HCT116 (cell line): ENCODE data around the gene ATG101. TPM values are rescaled to one million over a fixed set of nuclear protein-coding genes. Genes with fewer than 3 reads are reported as not detected.

Experiments
- ATAC-seq: fragments of 200-7000 bp; cut with Tn5 transposase; 2 replicates; pipeline ENCODE4 v1.9.1; 2020; ENCODE audit warnings: mild to moderate bottlenecking, moderate library complexity
- BruUV-seq: library from RNA; stranded (reverse); fragments of 400-500 nt; replicated peaks from 2 replicates; lab custom pipeline; 2021; lab: Mats Ljungman, UMichigan
- CTCF ChIA-PET: fragments of 300-600 bp; sonication (Branson Sonifier 250); formaldehyde crosslinking; loops from one replicate; lab custom pipeline; 2021; ENCODE audit warnings: antibody characterized with exemption; lab: Charles Lee
- POLR2A ChIA-PET: fragments of 300-600, 350-600 bp; sonication (Branson Sonifier 250); formaldehyde crosslinking; loops from one replicate; lab custom pipeline; 2021; ENCODE audit warnings: antibody characterized with exemption; lab: Charles Lee
- RAD21 ChIA-PET, 2 experiments: fragments of 300-600 bp; sonication (Branson Sonifier 250); formaldehyde crosslinking; loops; one replicate each; lab custom pipeline; 2023; ENCODE audit warnings: low total read pairs in 2 of 2; ENCODE audit not compliant: uncharacterized antibody in 2 of 2, unreplicated experiment in 2 of 2, low non-redundant PET in 1 of 2; lab: Charles Lee
- DNase-seq: peaks from one replicate; pipeline ENCODE4 v3.0.0-alpha.2; 2010; ENCODE audit warnings: low read depth, low spot score
- H2AFZ ChIP-seq: fragments of 200-600 bp; shearing (Covaris generic), sonication (generic); 2 replicates; pipeline ENCODE4 v1.6.1; 2017; ENCODE audit warnings: low read depth, mixed run types, mixed read lengths, antibody characterized with exemption, low read length; ENCODE audit not compliant: poor library complexity, severe bottlenecking
- H3K27ac ChIP-seq: 2 replicates; pipeline ENCODE4 v1.5.1; 2012; ENCODE audit warnings: low read depth, low read length
- H3K27me3 ChIP-seq: fragments of 200-600 bp; sonication (generic); 2 replicates; pipeline ENCODE4 v1.6.1; 2016; ENCODE audit warnings: mixed run types, low read length, mixed read lengths; ENCODE audit not compliant: insufficient read depth
- H3K36me3 ChIP-seq, 2 experiments: fragments of 200-500 bp in 1 of 2; fragments of 200-600 bp in 1 of 2; sonication (Bioruptor generic) in 1 of 2; sonication (generic) in 1 of 2; 2 replicates each; pipeline versions ENCODE4 v1.5.1 to v1.6.1; 2014 to 2016; ENCODE audit warnings: low read length in 2 of 2, inconsistent platforms in 1 of 2, mixed read lengths in 1 of 2, mixed run types in 1 of 2; ENCODE audit not compliant: insufficient read depth in 2 of 2, control insufficient read depth in 1 of 2
- H3K4me1 ChIP-seq, 2 experiments: fragments of 200-600 bp in 1 of 2; sonication (generic) in 1 of 2; 2 replicates each; pipeline versions ENCODE4 v1.5.1 to v1.6.1; 2012 to 2017; ENCODE audit warnings: low read length in 2 of 2, inconsistent platforms in 1 of 2, mild to moderate bottlenecking in 1 of 2, mixed read lengths in 1 of 2, mixed run types in 1 of 2, moderate library complexity in 1 of 2; ENCODE audit not compliant: insufficient read depth in 2 of 2, control insufficient read depth in 1 of 2
- H3K4me2 ChIP-seq: fragments of 200-600 bp; sonication (generic); 2 replicates; pipeline ENCODE4 v1.6.1; 2017; ENCODE audit warnings: mixed run types, low read length, mixed read lengths
- H3K4me3 ChIP-seq, 2 experiments: fragments of 200-600 bp in 1 of 2; sonication (generic) in 1 of 2; replicated peaks in 1 of 2; 2 replicates each; pipeline ENCODE4 v1.5.1; 2011 to 2016; ENCODE audit warnings: low read length in 2 of 2, control low read depth in 1 of 2, low read depth in 1 of 2, mild to moderate bottlenecking in 1 of 2, mixed read lengths in 1 of 2, mixed run types in 1 of 2
- H3K79me2 ChIP-seq: fragments of 200-600 bp; sonication (generic); 2 replicates; pipeline ENCODE4 v1.6.1; 2017; ENCODE audit warnings: mild to moderate bottlenecking, mixed run types, low read length, moderate library complexity, mixed read lengths; ENCODE audit not compliant: insufficient read depth
- H3K9ac ChIP-seq: fragments of 200-600 bp; sonication (generic); 2 replicates; pipeline ENCODE4 v1.6.1; 2016; ENCODE audit warnings: low read length, mixed read lengths
- H3K9me2 ChIP-seq: fragments of 200-600 bp; sonication (generic), shearing (Covaris generic); 2 replicates; pipeline ENCODE4 v1.6.1; 2017; ENCODE audit warnings: mixed run types, mild to moderate bottlenecking, moderate library complexity; ENCODE audit not compliant: insufficient read depth
- H3K9me3 ChIP-seq, 2 experiments: fragments of 200-500 bp in 1 of 2; fragments of 200-600 bp in 1 of 2; sonication (Bioruptor generic) in 1 of 2; sonication (generic) in 1 of 2; 2 replicates each; pipeline ENCODE4 v1.6.1; 2014 to 2017; ENCODE audit warnings: low read length in 2 of 2, mixed read lengths in 2 of 2, inconsistent platforms in 1 of 2, low read depth in 1 of 2, mild to moderate bottlenecking in 1 of 2, mixed run types in 1 of 2, moderate library complexity in 1 of 2; ENCODE audit not compliant: control insufficient read depth in 1 of 2, insufficient read depth in 1 of 2
- H4K20me1 ChIP-seq: fragments of 200-600 bp; sonication (generic), shearing (Covaris generic); 2 replicates; pipeline ENCODE4 v1.6.1; 2017; ENCODE audit warnings: mixed run types, mild to moderate bottlenecking, moderate library complexity; ENCODE audit not compliant: insufficient read depth
- ATF3 ChIP-seq: IDR thresholded peaks from 2 replicates; pipeline ENCODE4 v1.6.1; 2012
- CBX3 ChIP-seq: IDR thresholded peaks from 2 replicates; pipeline ENCODE4 v1.6.1; 2012; ENCODE audit warnings: low read depth
- CEBPB ChIP-seq: IDR thresholded peaks from 2 replicates; pipeline ENCODE4 v1.6.1; 2012; ENCODE audit warnings: low read depth
- CTCF ChIP-seq, 3 experiments: fragments of 200-600 bp in 1 of 3; sonication (generic) in 1 of 3; IDR thresholded peaks in 2 of 3; conservative IDR thresholded peaks in 1 of 3; 2 replicates each; pipeline ENCODE4 v1.5.1; 2012 to 2017; ENCODE audit warnings: low read depth in 2 of 3, low read length in 2 of 3, antibody characterized with exemption in 1 of 3, borderline replicate concordance in 1 of 3, control low read depth in 1 of 3, mild to moderate bottlenecking in 1 of 3, mixed read lengths in 1 of 3, mixed run types in 1 of 3, moderate library complexity in 1 of 3; ENCODE audit not compliant: insufficient read depth in 1 of 3
- EZH2 ChIP-seq: fragments of 200-600 bp; sonication (generic); IDR thresholded peaks from 2 replicates; pipeline ENCODE4 v1.6.1; 2017; ENCODE audit warnings: antibody characterized with exemption, mixed run types
- FOSL1 ChIP-seq: IDR thresholded peaks from 2 replicates; pipeline ENCODE4 v1.6.1; 2012; ENCODE audit warnings: low read depth
- MAX ChIP-seq: IDR thresholded peaks from 2 replicates; pipeline ENCODE4 v1.6.1; 2012
- POLR2A ChIP-seq: IDR thresholded peaks from 2 replicates; pipeline ENCODE4 v1.7.0; 2011; ENCODE audit warnings: borderline replicate concordance; ENCODE audit not compliant: insufficient read depth, insufficient read length; ENCODE audit errors: extremely low read depth
- POLR2AphosphoS5 ChIP-seq: IDR thresholded peaks from 2 replicates; pipeline ENCODE4 v1.6.1; 2011; ENCODE audit warnings: mild to moderate bottlenecking, low read depth, low read length, moderate library complexity
- RAD21 ChIP-seq: IDR thresholded peaks from 2 replicates; pipeline ENCODE4 v1.6.1; 2012; ENCODE audit warnings: low read depth, mild to moderate bottlenecking
- REST ChIP-seq: IDR thresholded peaks from 2 replicates; pipeline ENCODE4 v1.6.1; 2012; ENCODE audit warnings: low read depth
- SIN3A ChIP-seq: IDR thresholded peaks from 2 replicates; pipeline ENCODE4 v1.6.1; 2012; ENCODE audit warnings: low read depth
- SP1 ChIP-seq: IDR thresholded peaks from 2 replicates; pipeline ENCODE4 v1.6.1; 2012; ENCODE audit warnings: low read depth
- SRF ChIP-seq: IDR thresholded peaks from 2 replicates; pipeline ENCODE4 v1.6.1; 2012; ENCODE audit warnings: low read depth
- YY1 ChIP-seq: IDR thresholded peaks from 2 replicates; pipeline ENCODE4 v1.6.1; 2011; ENCODE audit warnings: low read length, low read depth, moderate library complexity, mild to moderate bottlenecking; ENCODE audit not compliant: insufficient replicate concordance; ENCODE audit errors: extremely low read depth
- ZNF274 ChIP-seq: fragments of 200-500 bp; sonication (Bioruptor generic); IDR thresholded peaks from 2 replicates; pipeline ENCODE4 v1.6.1; 2014; ENCODE audit warnings: mild to moderate bottlenecking, low read depth, low read length, inconsistent platforms
- intact Hi-C: fragments of 100-400 bp; cut with micrococcal nuclease; formaldehyde crosslinking; loops from 2 replicates; pipeline ENCODE4 v1.10.0; 2022
- total RNA-seq: library from RNA; stranded (reverse); gene quantifications from one replicate; pipeline ENCODE4 v1.2.1, GENCODE V29; 2021; ENCODE audit not compliant: unreplicated experiment

Gene ATG101
- total RNA-seq, 1 experiment from 2014 or later: 49.2 TPM

GRCh38 chr12:52083638-52083996 lies 13.8 kb downstream of the ATG101 start:
- BruUV-seq: no TSS peak
- peaks cover 0 to 5% of the 10 kb centered on the region in 2 experiments; a peak in 1 of 4 replicates for H3K4me1 ChIP-seq
- TF ChIP-seq SIN3A: no peak
- no peak for TF ChIP-seq POLR2AphosphoS5
- TF ChIP-seq REST: no peak
- no peak for TF ChIP-seq FOSL1
- TF ChIP-seq EZH2: no peak
- TF ChIP-seq CEBPB: no peak
- no peak for TF ChIP-seq MAX
- no peak for TF ChIP-seq YY1
- no peak for TF ChIP-seq ZNF274
- no peak for TF ChIP-seq ATF3
- no peak for TF ChIP-seq CBX3
- TF ChIP-seq RAD21: no peak
- no peak for TF ChIP-seq POLR2A
- no peak for TF ChIP-seq SP1
- TF ChIP-seq CTCF (IDR thresholded peaks at IDR 0.05 in 2 of 3, conservative IDR thresholded peaks at IDR 0.05 in 1 of 3; ENCODE audit: borderline replicate concordance in 1 of 3, insufficient read depth in 1 of 3, low read depth in 2 of 3, low read length in 2 of 3): no peak
- TF ChIP-seq SRF: no peak
- no peak overlapping the region for H3K4me2 ChIP-seq
- ChIA-PET CTCF (interaction anchor here (1.0 to 8.9 kb wide), 3 partner anchors 8 to 59 kb away, joined by 4 to 123 read pairs (median 4); no protein-coding TSS in a partner anchor), RAD21 (interaction anchor here in 1 of 2 experiments (1.7 kb wide), 1 partner anchor 58 kb away, joined by 9 read pairs; no protein-coding TSS in a partner anchor), POLR2A (interaction anchor here (0.7 to 1.0 kb wide), 2 partner anchors 32 to 58 kb away, joined by 3 to 6 read pairs; partner anchors contain the start of gene NR4A1)
- intact Hi-C loops: loop anchor here (1.0 kb wide), 1 partner anchor 58 kb away; no protein-coding TSS in a partner anchor
- no peak overlapping the region for H2AFZ ChIP-seq
- H3K27me3 ChIP-seq: no peaks in the 10 kb centered on the region; the same call in 1 of the 2 replicates
- no peaks in the 10 kb centered on the region; a peak in 2 of 4 replicates for H3K36me3 ChIP-seq
- H4K20me1 ChIP-seq: no peaks in the 10 kb centered on the region
- no peaks in the 10 kb centered on the region for H3K79me2 ChIP-seq
- DNase-seq: no peak
- H3K9me3 ChIP-seq: no peaks in the 10 kb centered on the region
- H3K9me2 ChIP-seq: no peaks in the 10 kb centered on the region
- H3K9ac ChIP-seq: no peak overlapping the region
- ATAC-seq: no peak
- no peak overlapping the region for H3K4me3 ChIP-seq
- no peak overlapping the region for H3K27ac ChIP-seq
